Measurements from ENCODE around the gene SEMA6C. TPM values are rescaled to one million over a fixed set of nuclear protein-coding genes. Genes with fewer than 3 reads are reported as not detected.
A peak's percentile ranks its signal among the peaks of the same experiment; 100 is the strongest.

Gene SEMA6C
- total RNA-seq, 4 donors from 2014 or later: 2.5 to 24.6 (median 16.6) TPM

DNA sequence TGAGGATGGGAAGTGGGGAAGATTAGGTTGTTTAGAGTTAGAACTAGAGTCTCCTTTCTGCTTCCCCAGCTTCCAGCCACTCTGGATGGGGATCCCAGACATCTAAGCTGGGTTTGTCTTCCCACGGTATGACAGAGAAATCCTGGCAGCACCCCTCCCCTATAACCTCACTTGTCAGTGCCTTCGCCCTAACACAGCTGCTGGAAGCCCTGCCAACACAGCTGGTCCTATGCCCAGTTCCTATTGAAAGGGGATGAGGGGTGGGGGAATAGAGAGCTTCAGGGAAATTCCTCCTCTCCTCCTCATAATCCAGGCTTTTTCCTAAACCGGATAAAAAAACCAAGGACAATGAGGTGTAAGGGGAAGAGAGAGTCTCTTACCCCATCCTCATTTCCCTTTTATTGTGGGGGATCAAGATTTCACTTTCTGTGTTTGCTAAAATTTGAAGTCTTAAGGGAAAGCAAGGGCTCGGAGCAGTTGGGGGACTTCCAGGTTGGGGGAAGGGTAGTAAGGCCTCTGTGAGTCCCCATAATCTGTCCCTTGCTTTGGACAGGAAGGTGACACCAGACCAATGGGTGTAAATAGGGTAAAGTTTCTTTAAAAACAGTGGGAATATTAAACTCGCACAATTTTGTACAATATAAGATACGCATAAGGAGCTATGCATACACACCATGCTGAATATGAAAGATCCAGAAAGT is 28.8 kb upstream of the SEMA6C start:
- Histone ChIP-seq H3K9me3 (no peaks in the 10 kb centered on the region), H3K36me3 (peaks cover 0 to 83% (median 0%) of the 10 kb centered on the region in 3 donors), H3K4me1 (no peaks in the 10 kb centered on the region), H3K27me3 (no peaks in the 10 kb centered on the region), H3K27ac (peak overlapping the region in 1 of 4 donors; percentile 5), H3K4me3 (no peak overlapping the region)
- no peak for DNase-seq
- no peak for TF ChIP-seq POLR2A (IDR thresholded peaks at IDR 0.05)
- TF ChIP-seq, protein P1, sequence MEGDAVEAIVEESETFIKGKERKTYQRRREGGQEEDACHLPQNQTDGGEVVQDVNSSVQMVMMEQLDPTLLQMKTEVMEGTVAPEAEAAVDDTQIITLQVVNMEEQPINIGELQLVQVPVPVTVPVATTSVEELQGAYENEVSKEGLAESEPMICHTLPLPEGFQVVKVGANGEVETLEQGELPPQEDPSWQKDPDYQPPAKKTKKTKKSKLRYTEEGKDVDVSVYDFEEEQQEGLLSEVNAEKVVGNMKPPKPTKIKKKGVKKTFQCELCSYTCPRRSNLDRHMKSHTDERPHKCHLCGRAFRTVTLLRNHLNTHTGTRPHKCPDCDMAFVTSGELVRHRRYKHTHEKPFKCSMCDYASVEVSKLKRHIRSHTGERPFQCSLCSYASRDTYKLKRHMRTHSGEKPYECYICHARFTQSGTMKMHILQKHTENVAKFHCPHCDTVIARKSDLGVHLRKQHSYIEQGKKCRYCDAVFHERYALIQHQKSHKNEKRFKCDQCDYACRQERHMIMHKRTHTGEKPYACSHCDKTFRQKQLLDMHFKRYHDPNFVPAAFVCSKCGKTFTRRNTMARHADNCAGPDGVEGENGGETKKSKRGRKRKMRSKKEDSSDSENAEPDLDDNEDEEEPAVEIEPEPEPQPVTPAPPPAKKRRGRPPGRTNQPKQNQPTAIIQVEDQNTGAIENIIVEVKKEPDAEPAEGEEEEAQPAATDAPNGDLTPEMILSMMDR (IDR thresholded peaks at IDR 0.05): no peak

DNA sequence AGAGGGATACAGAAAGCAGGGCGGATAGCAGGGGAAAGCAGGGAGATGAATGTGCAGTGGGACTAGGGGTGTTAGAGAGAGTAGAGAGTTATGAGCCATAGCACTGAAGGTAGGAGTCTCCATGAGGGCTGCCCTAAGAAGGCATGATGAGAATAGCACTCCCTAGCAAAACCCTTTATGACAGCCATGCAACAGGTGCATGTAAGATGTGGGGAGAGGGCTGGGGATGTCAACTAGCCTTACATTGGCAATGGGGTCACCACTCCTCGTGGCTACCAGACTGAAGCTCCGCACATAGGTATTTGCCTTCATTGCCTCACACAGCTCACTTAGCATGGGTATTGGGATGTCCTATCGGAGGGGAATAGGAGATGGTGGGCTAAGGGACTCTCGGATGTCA is 24.8 kb upstream of the SEMA6C start:
- H3K27me3 ChIP-seq: no peaks in the 10 kb centered on the region
- no peak for TF ChIP-seq POLR2A (IDR thresholded peaks at IDR 0.05)
- TF ChIP-seq, protein P1 (IDR thresholded peaks at IDR 0.05): no peak
- no peak overlapping the region for H3K27ac ChIP-seq
- H3K9me3 ChIP-seq: no peaks in the 10 kb centered on the region
- H3K4me3 ChIP-seq: no peak overlapping the region
- peaks cover 0 to 69% (median 0%) of the 10 kb centered on the region in 3 donors for H3K36me3 ChIP-seq
- no peak for DNase-seq
- H3K4me1 ChIP-seq: peaks cover 0 to 11% (median 6%) of the 10 kb centered on the region in 4 donors

DNA sequence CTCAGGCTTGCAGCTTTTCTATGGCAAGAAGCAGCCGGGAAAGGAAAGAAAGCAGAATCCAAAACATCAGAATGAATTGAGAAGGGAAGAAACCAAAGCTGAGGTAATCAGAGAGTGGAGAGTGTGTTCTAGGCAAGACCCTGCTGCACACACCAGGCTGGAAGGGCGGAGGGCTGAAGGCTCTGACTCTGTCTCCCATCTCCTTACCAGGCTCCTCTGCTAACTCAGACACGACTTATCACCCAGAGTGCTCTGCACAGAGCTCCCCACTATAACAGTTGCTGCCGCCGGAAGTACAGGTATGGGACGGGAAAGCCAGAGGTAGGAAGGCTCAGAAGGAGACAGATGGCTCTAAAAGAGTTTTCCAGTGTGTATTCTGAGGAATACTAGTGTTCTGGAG is 20.7 kb upstream of the SEMA6C start:
- Histone ChIP-seq H3K4me3 (peak overlapping the region in 1 of 4 donors; percentile 74), H3K9me3 (no peaks in the 10 kb centered on the region), H3K27me3 (no peaks in the 10 kb centered on the region), H3K36me3 (peaks cover 0 to 36% (median 0%) of the 10 kb centered on the region in 3 donors), H3K27ac (no peak overlapping the region), H3K4me1 (peaks cover 0 to 19% (median 8%) of the 10 kb centered on the region in 4 donors)
- DNase-seq: no peak
- TF ChIP-seq, protein P1 (IDR thresholded peaks at IDR 0.05): no peak
- TF ChIP-seq POLR2A (IDR thresholded peaks at IDR 0.05): no peak

DNA sequence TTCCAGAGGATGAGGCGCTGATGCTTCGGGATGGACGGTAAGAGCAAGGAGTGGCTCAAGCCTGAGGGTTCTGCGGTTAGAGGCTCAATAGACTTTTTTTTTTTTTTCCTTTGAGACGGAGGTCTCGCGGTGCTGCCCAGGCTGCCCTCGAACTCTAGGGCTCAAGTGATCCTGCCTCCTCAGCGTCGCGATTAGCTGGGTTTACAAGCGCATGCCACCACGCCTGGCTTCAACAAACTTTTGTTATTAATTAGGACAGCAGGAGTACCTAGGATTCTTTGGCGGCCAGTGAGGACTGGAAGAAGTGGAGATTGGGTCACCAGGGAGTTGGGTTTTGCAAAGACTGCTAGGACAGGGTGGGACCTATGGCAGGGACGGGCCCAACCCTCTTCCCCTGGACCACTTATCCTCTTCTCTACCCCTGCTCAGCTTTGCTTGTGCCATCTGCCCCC is 20.1 kb upstream of the SEMA6C start:
- Histone ChIP-seq H3K27me3 (no peaks in the 10 kb centered on the region), H3K4me1 (peaks cover 0 to 19% (median 8%) of the 10 kb centered on the region in 4 donors), H3K9me3 (no peaks in the 10 kb centered on the region), H3K27ac (peak overlapping the region in 3 of 4 donors; percentile 79 to 84 (median 82)), H3K4me3 (peak overlapping the region; percentile 74 to 88 (median 77)), H3K36me3 (peaks cover 0 to 36% (median 0%) of the 10 kb centered on the region in 3 donors)
- no peak for TF ChIP-seq POLR2A (IDR thresholded peaks at IDR 0.05)
- TF ChIP-seq, protein P1 (IDR thresholded peaks at IDR 0.05): no peak
- DNase-seq: no peak

DNA sequence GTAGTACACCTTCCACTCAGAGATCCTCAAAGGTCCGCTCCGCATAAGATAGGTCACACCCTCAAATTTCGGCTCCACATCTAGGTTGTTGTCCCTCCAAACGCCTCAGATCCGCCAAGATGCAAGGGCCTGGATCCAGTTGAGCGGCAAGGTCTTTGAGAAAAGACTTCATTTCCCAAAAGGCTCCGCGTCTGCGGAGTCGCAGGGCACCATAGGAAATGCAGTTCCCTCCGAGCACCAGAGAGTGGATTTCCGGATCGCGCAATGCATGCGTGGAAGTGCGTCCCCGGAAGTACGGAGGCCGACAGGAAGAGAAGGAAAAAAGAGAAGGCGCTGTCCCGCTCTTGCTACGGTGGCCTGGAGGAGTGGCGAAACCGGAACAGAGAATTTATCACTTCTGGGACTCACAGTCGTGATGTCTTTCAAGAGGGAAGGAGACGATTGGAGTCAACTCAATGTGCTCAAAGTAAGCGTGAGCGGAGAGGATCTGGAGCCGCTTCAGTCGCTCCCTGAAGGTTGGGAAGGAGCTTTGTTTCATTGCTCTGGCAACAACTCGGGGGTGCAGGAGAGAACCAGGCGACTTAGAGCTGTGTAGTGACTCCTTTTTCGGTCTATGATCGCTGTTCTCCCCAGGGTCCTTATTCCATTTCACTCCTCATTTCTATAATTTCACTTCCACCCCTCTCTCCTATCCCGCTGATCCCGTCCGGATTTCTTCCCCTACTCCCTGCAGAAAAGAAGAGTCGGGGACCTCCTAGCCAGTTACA is 19.5 kb upstream of the SEMA6C start, which contains the start of the genes LYSMD1 and SCNM1:
Gene LYSMD1, minus strand, starts transcription at position 165 of the 767 bp plus-strand sequence. CDS start 644 bp downstream, outside the sequence.
Gene SCNM1, plus strand, starts transcription at position 407 of the 767 bp plus-strand sequence. Its CDS starts 9 bp downstream, at position 416.
- TF ChIP-seq, protein P1 (IDR thresholded peaks at IDR 0.05): peak in 4 of 6 experiments; percentile 33 to 54 (median 38)
- peak; percentile 9 to 50 for TF ChIP-seq POLR2A (IDR thresholded peaks at IDR 0.05)
- Histone ChIP-seq H3K27ac (peak within 1 kb of the TSS; percentile 79 to 84 (median 82)), H3K27me3 (no peaks in the 10 kb centered on the region), H3K4me1 (peaks cover 0 to 19% (median 8%) of the 10 kb centered on the region in 4 donors), H3K36me3 (peaks cover 0 to 34% (median 0%) of the 10 kb centered on the region in 3 donors), H3K9me3 (no peaks in the 10 kb centered on the region), H3K4me3 (peak within 1 kb of the TSS; percentile 74 to 88 (median 77))
- peak; percentile 95 to 99 (median 96) for DNase-seq
